ENCODE results near the gene C12orf57.

GRCh38 chr12:6923003-6923732 lies 20.7 kb upstream of the C12orf57 start:
- TF ChIP-seq CTCF (IDR thresholded peaks at IDR 0.05) (no peak), POLR2AphosphoS5 (IDR thresholded peaks at IDR 0.05) (no peak), POLR2A (IDR thresholded peaks at IDR 0.05) (no peak)
